Stomach (tissue), 4 donors: Measurements from ENCODE around the gene CHAT.

Experiments used
- EP300 ChIP-seq: sonication (generic); formaldehyde crosslinking; IDR thresholded peaks from one replicate; pipeline ENCODE4 v1.6.1; 2017; ENCODE audit warnings: antibody characterized with exemption
- POLR2A ChIP-seq, 4 donors: fragments of 450-650 bp; IDR thresholded peaks; one replicate each; pipeline ENCODE4 v1.6.1; 2016; ENCODE audit warnings: antibody characterized with exemption in 4 of 4, control low read depth in 2 of 4, mild to moderate bottlenecking in 1 of 4, moderate library complexity in 1 of 4
- POLR2AphosphoS5 ChIP-seq, 3 donors: sonication (generic); formaldehyde crosslinking; IDR thresholded peaks; one replicate each; pipeline ENCODE4 v1.6.1; 2016; ENCODE audit warnings: antibody characterized with exemption in 3 of 3
- TF ChIP-seq, protein P1 (sequence below), 7 experiments: fragments of 450-650 bp in 4 of 7; fragments of 200-600 bp in 3 of 7; sonication (generic) in 3 of 7; IDR thresholded peaks; one replicate each; pipeline ENCODE4 v1.5.1; 2016 to 2019; ENCODE audit warnings: antibody characterized with exemption in 7 of 7, control low read depth in 2 of 7, mild to moderate bottlenecking in 1 of 7

DNA sequence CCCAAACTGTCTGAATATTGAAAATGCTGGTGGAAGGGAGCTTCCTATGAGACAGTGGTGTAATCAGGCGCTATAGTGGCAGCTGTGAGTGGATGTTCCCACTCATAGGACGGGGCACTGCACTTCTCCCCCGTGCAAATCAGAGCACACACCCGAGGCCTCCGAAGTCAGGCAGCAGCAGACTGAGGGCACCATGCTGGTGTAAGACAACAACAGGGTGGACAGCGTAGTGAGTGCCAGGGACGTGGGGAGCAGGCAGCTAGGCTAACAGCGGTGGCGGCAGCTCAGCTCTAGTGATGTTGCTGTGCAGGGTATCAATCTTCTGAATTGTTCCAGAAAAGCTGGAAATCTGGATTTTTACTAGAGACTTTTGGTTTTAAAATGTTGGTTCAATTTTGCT is 84.8 kb downstream of the CHAT start:
- TF ChIP-seq, protein P1, sequence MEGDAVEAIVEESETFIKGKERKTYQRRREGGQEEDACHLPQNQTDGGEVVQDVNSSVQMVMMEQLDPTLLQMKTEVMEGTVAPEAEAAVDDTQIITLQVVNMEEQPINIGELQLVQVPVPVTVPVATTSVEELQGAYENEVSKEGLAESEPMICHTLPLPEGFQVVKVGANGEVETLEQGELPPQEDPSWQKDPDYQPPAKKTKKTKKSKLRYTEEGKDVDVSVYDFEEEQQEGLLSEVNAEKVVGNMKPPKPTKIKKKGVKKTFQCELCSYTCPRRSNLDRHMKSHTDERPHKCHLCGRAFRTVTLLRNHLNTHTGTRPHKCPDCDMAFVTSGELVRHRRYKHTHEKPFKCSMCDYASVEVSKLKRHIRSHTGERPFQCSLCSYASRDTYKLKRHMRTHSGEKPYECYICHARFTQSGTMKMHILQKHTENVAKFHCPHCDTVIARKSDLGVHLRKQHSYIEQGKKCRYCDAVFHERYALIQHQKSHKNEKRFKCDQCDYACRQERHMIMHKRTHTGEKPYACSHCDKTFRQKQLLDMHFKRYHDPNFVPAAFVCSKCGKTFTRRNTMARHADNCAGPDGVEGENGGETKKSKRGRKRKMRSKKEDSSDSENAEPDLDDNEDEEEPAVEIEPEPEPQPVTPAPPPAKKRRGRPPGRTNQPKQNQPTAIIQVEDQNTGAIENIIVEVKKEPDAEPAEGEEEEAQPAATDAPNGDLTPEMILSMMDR (IDR thresholded peaks at IDR 0.05) = no peak
- no peak for TF ChIP-seq POLR2AphosphoS5 (IDR thresholded peaks at IDR 0.05)
- no peak for TF ChIP-seq POLR2A (IDR thresholded peaks at IDR 0.05)
- TF ChIP-seq EP300 = no peak
